HG02938 (cell line): ENCODE measurements around the gene DAPK2.
"Not testable (repeated sequence)": the region's sequence is repeated elsewhere in the genome, so short reads cannot be mapped to it uniquely, and the experiment has no call there.

Source experiments
- ATAC-seq: cut with Tn5 transposase; IDR thresholded peaks from one replicate; pipeline ENCODE4 v1.9.1; 2021; ENCODE audit warnings: mild to moderate bottlenecking, moderate library complexity; ENCODE audit not compliant: unreplicated experiment

The DAPK2 gene

GRCh38 chr15:63899606-63900005, 146.7 kb downstream of the DAPK2 start:
- ATAC-seq = not testable (repeated sequence)

- no peak for ATAC-seq
Measured at GRCh38 chr15:63899193-63899592, 147.1 kb downstream of the DAPK2 start.

- ATAC-seq = peak; percentile 63
Measured at GRCh38 chr15:63896336-63897115, 149.8 kb downstream of the DAPK2 start.

- no peak for ATAC-seq
Measured at GRCh38 chr15:63895787-63896218, 150.5 kb downstream of the DAPK2 start.

- ATAC-seq = no peak
Measured at GRCh38 chr15:63895194-63895593, 151.1 kb downstream of the DAPK2 start.

- no peak for ATAC-seq
Measured at GRCh38 chr15:63894662-63894949, 151.7 kb downstream of the DAPK2 start.

GRCh38 chr15:63893866-63894661, 152.2 kb downstream of the DAPK2 start:
- no peak for ATAC-seq

GRCh38 chr15:63892794-63893441, 153.4 kb downstream of the DAPK2 start:
- no peak for ATAC-seq

- ATAC-seq = no peak
Measured at GRCh38 chr15:63891768-63892133, 154.5 kb downstream of the DAPK2 start.

GRCh38 chr15:63891079-63891767, 155.1 kb downstream of the DAPK2 start:
- no peak for ATAC-seq

- no peak for ATAC-seq
Measured at GRCh38 chr15:63890617-63891016, 155.7 kb downstream of the DAPK2 start.

- no peak for ATAC-seq
Measured at GRCh38 chr15:63889831-63890230, 156.5 kb downstream of the DAPK2 start.

- ATAC-seq = no peak
Measured at GRCh38 chr15:63888823-63889222, 157.5 kb downstream of the DAPK2 start.

- ATAC-seq = no peak
Measured at GRCh38 chr15:63888146-63888545, 158.1 kb downstream of the DAPK2 start.

GRCh38 chr15:63887630-63888029, 158.7 kb downstream of the DAPK2 start:
- ATAC-seq = no peak

GRCh38 chr15:63884953-63885352, 161.3 kb downstream of the DAPK2 start:
- no peak for ATAC-seq

GRCh38 chr15:63881431-63881830, 164.9 kb downstream of the DAPK2 start:
- no peak for ATAC-seq

GRCh38 chr15:63880744-63881143, 165.5 kb downstream of the DAPK2 start:
- ATAC-seq = no peak

- ATAC-seq = no peak
Measured at GRCh38 chr15:63879995-63880394, 166.3 kb downstream of the DAPK2 start.

- no peak for ATAC-seq
Measured at GRCh38 chr15:63879211-63879610, 167.1 kb downstream of the DAPK2 start.

GRCh38 chr15:63877713-63878271, 168.5 kb downstream of the DAPK2 start:
- no peak for ATAC-seq
